Choroid plexus epithelial cell (primary cell): Measurements from ENCODE around the gene HNRNPR.

Experiments
- DNase-seq: peaks from one replicate; pipeline ENCODE4 v3.0.0-alpha.2; 2010; ENCODE audit warnings: low read depth
- H3K4me3 ChIP-seq: 2 replicates; pipeline ENCODE4 v1.5.1; 2011; ENCODE audit warnings: low read depth, mild to moderate bottlenecking, control low read depth, low read length, moderate library complexity
- CTCF ChIP-seq: conservative IDR thresholded peaks from 2 replicates; pipeline ENCODE4 v1.5.1; 2011; ENCODE audit warnings: low read depth, mild to moderate bottlenecking, control low read depth, inconsistent platforms, low read length, moderate library complexity

Gene HNRNPR

GRCh38 chr1:23290836-23291565 lies 53.1 kb downstream of the HNRNPR start:
- no peak for TF ChIP-seq CTCF
- DNase-seq: no peak

GRCh38 chr1:23288671-23289070 lies 55.4 kb downstream of the HNRNPR start:
- TF ChIP-seq CTCF: no peak
- peak; percentile 37 for DNase-seq
- H3K4me3 ChIP-seq: no peak overlapping the region

More at GRCh38 chr1:23290836-23291565, 53.1 kb downstream of the HNRNPR start:
- no peak overlapping the region for H3K4me3 ChIP-seq

- no peak for TF ChIP-seq CTCF
- no peak overlapping the region for H3K4me3 ChIP-seq
- DNase-seq: no peak
These were observed 55.9 kb downstream of the HNRNPR start for GRCh38 chr1:23288201-23288600.

- no peak for TF ChIP-seq CTCF
- H3K4me3 ChIP-seq: no peak overlapping the region
- no peak for DNase-seq
These were observed 57.7 kb downstream of the HNRNPR start for GRCh38 chr1:23286401-23286800.

GRCh38 chr1:23283667-23284602 lies 60.1 kb downstream of the HNRNPR start:
- no peak for TF ChIP-seq CTCF
- DNase-seq: peak; percentile 43
- no peak overlapping the region for H3K4me3 ChIP-seq

GRCh38 chr1:23282957-23283356 lies 61.1 kb downstream of the HNRNPR start:
- H3K4me3 ChIP-seq: no peak overlapping the region
- no peak for TF ChIP-seq CTCF
- DNase-seq: peak; percentile 77
